Body of pancreas (tissue), 4 donors: ENCODE measurements around the gene OR2D2. TPM values are rescaled to one million over a fixed set of nuclear protein-coding genes. Genes with fewer than 3 reads are reported as not detected.
"Not testable (repeated sequence)": the region's sequence is repeated elsewhere in the genome, so short reads cannot be mapped to it uniquely, and the experiment has no call there.

Experiments used
- ATAC-seq: fragments of 150-250 bp; one replicate; pipeline ENCODE4 v1.9.1; 2016
- DNase-seq, 4 donors: peaks; one replicate each; pipeline ENCODE4 v3.0.0-alpha.2; 2019
- H3K27ac ChIP-seq, 4 donors: fragments of 200-600 bp; sonication (generic); 1 replicate in 3 of 4; 2 replicates in 1 of 4; pipeline versions ENCODE4 v1.5.1 to v1.6.1; 2016 to 2019; ENCODE audit warnings: mild to moderate bottlenecking in 1 of 4, mixed read lengths in 1 of 4, moderate library complexity in 1 of 4
- H3K27me3 ChIP-seq, 2 donors: fragments of 200-600 bp; sonication (generic); one replicate each; pipeline ENCODE4 v1.6.0; 2016; ENCODE audit warnings: mild to moderate bottlenecking in 1 of 2
- H3K36me3 ChIP-seq, 2 donors: fragments of 200-600 bp; sonication (generic); replicated peaks in 1 of 2; 2 replicates each; pipeline ENCODE4 v1.5.1; 2016; ENCODE audit warnings: low read depth in 2 of 2; ENCODE audit not compliant: insufficient read depth in 1 of 2
- H3K4me1 ChIP-seq: fragments of 200-600 bp; sonication (generic); one replicate; pipeline ENCODE4 v1.6.0; 2016
- H3K4me3 ChIP-seq, 2 donors: fragments of 200-600 bp; sonication (generic); 1 replicate in 1 of 2; 2 replicates in 1 of 2; pipeline ENCODE4 v1.5.1; 2016 to 2019
- H3K9me3 ChIP-seq, 3 donors: fragments of 200-600 bp; sonication (generic); 1 replicate in 2 of 3; 2 replicates in 1 of 3; pipeline ENCODE4 v1.5.1; 2016
- POLR2A ChIP-seq, 3 donors: fragments of 450-650 bp; IDR thresholded peaks; one replicate each; pipeline ENCODE4 v1.6.1; 2016; ENCODE audit warnings: antibody characterized with exemption in 3 of 3, mild to moderate bottlenecking in 2 of 3
- WGBS, 2 donors: methylation state at CpG; one replicate each; pipeline ENCODE4 v1.1.5; 2017; 5-methylcytosine and 5-hydroxymethylcytosine counted together
- intact Hi-C: fragments of 100-400 bp; cut with DNase I; formaldehyde crosslinking; loops from one replicate; pipeline ENCODE4 v1.15.1; 2023
- total RNA-seq, 2 donors: library from RNA; depleted of rRNA; stranded (reverse); fragments of >200 nt; gene quantifications; one replicate each; pipeline ENCODE4 v1.1.0, GENCODE V29; 2016
- TF ChIP-seq, protein P1 (sequence below), 7 experiments: fragments of 450-650 bp in 4 of 7; fragments of 200-600 bp in 3 of 7; sonication (generic) in 3 of 7; IDR thresholded peaks; one replicate each; pipeline ENCODE4 v1.5.1; 2016 to 2019; ENCODE audit warnings: antibody characterized with exemption in 7 of 7

OR2D2 gene
- total RNA-seq, 2 donors from 2014 or later = 0.78 TPM; not detected in 1

DNA sequence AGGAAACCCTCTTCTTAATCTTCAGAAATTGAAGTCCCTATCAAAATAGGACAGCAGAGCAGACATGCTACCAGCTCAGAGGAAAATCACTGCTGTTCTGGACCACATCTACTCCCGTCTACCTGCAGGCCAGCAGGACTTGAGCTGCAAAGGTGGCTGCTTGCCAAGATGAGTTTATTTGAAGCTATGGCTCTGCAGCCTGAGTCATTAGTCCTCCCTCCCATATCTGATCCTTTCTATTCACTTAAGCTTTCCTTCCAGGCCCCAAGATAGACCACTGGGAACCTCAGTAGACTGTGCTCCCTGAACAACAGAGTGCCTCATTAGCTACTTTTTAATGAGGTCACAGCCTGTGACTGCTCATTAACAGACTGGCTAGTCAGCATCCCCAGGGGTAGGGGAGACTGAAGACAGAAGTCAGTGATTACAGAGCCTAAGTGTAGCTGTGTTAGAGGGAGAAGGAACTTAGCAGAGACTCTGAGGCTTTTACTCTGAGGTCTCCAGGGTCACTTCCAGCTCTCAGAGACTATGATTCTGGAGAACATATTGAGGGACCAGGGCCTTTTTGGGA is 36.2 kb downstream of the OR2D2 start:
- intact Hi-C loops = no loop called here
- ATAC-seq = no peak

DNA sequence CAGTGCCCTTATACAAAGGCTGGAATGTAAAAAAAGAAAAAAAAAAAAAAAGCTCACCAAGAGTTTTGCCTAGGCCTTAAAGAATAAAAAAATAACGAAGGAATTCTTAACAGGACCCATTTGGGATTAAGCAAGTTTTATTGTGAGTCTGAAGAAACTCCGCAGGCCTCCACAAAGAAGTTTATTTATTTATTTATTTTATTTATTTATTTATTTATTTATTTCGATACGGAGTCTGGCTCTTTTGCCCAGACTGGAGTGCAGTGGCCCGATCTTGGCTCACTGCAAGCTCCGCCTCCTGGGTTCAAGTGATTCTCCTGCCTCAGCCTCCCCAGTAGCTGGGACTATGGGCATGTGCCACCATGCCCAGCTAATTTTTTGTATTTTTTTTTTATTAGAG is 37.5 kb downstream of the OR2D2 start:
- H3K27ac ChIP-seq, ATAC-seq, H3K9me3 ChIP-seq, H3K27me3 ChIP-seq, intact Hi-C loops, H3K36me3 ChIP-seq, H3K4me3 ChIP-seq, H3K4me1 ChIP-seq, DNase-seq: not testable (repeated sequence)
- 93 to 94% methylated on average over 6 of the region's 6 CpGs for WGBS, 2 donors

More for the DNA sequence above, 36.2 kb downstream of the OR2D2 start:
- H3K27ac ChIP-seq = no peak overlapping the region
- 31 to 50% methylated on average over 1 of the region's 1 CpG for WGBS, 2 donors
- peak in 3 of 4 donors; percentile 3 to 31 (median 13) for DNase-seq
- H3K36me3 ChIP-seq = no peaks in the 10 kb centered on the region
- no peaks in the 10 kb centered on the region for H3K4me1 ChIP-seq
- H3K9me3 ChIP-seq = no peaks in the 10 kb centered on the region
- TF ChIP-seq, protein P1, sequence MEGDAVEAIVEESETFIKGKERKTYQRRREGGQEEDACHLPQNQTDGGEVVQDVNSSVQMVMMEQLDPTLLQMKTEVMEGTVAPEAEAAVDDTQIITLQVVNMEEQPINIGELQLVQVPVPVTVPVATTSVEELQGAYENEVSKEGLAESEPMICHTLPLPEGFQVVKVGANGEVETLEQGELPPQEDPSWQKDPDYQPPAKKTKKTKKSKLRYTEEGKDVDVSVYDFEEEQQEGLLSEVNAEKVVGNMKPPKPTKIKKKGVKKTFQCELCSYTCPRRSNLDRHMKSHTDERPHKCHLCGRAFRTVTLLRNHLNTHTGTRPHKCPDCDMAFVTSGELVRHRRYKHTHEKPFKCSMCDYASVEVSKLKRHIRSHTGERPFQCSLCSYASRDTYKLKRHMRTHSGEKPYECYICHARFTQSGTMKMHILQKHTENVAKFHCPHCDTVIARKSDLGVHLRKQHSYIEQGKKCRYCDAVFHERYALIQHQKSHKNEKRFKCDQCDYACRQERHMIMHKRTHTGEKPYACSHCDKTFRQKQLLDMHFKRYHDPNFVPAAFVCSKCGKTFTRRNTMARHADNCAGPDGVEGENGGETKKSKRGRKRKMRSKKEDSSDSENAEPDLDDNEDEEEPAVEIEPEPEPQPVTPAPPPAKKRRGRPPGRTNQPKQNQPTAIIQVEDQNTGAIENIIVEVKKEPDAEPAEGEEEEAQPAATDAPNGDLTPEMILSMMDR (IDR thresholded peaks at IDR 0.05) = no peak
- no peak for TF ChIP-seq POLR2A (IDR thresholded peaks at IDR 0.05)
- no peak overlapping the region for H3K4me3 ChIP-seq
- H3K27me3 ChIP-seq = no peaks in the 10 kb centered on the region

DNA sequence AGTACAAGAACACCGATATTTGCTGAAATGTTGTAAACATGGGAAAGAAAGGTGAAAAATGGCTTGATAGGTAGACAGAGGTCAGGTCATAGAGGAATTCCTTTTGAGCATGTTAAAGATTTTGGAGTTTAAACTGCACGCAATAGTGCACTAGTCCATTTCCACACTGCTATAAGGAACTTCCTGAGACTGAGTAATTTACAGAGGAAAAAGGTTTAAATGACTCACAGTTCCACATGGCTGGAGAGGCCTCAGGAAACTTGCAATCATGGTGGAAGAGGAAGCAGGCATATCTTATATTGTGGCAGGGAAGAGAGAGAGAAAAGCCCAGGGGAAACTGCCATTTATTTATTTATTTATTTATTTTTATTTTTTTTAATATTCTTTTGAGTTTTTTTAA is 41.8 kb downstream of the OR2D2 start:
- Histone ChIP-seq H3K27ac (no peak overlapping the region), H3K27me3 (no peaks in the 10 kb centered on the region), H3K9me3 (no peaks in the 10 kb centered on the region), H3K4me1 (no peaks in the 10 kb centered on the region), H3K4me3 (no peak overlapping the region), H3K36me3 (no peaks in the 10 kb centered on the region)
- no peak for ATAC-seq
- no peak for DNase-seq
- 77 to 91% methylated on average over 2 of the region's 2 CpGs for WGBS, 2 donors
- TF ChIP-seq, protein P1 (IDR thresholded peaks at IDR 0.05) = no peak
- TF ChIP-seq POLR2A (IDR thresholded peaks at IDR 0.05) = no peak
- intact Hi-C loops = no loop called here

DNA sequence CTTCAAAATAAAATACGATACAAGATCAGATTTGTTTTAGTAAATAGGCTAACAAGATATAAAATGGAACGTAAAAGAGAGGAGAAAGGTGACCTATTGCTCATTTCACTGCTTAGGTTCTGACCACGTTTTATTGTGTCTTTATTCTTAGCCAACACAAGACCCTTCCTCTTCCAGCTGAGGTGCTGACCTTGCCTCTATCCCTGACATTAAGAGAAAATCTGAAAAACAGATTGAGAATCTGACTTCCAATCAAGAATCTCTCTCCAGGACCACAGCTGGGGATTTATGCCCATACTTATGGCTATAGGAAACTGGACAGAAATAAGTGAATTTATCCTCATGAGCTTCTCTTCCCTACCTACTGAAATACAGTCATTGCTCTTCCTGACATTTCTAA is 46.9 kb downstream of the OR2D2 start, which contains the start of gene OR10A5:
TSS of gene OR10A5 (plus strand) at position 301 of the 400 bp plus-strand sequence. CDS start at position 301, 0 bp downstream.
- Histone ChIP-seq H3K27me3 (no peaks in the 10 kb centered on the region), H3K4me3 (no peak within 1 kb of the TSS), H3K27ac (no peak within 1 kb of the TSS), H3K36me3 (no peaks in the 10 kb centered on the region), H3K9me3 (no peaks in the 10 kb centered on the region), H3K4me1 (no peaks in the 10 kb centered on the region)
- ATAC-seq = no peak
- WGBS, 2 donors = 49 to 64% methylated on average over 3 of the region's 3 CpGs
- intact Hi-C loops = no loop called here
- no peak for TF ChIP-seq POLR2A (IDR thresholded peaks at IDR 0.05)
- TF ChIP-seq, protein P1 (IDR thresholded peaks at IDR 0.05) = no peak
- DNase-seq = no peak

DNA sequence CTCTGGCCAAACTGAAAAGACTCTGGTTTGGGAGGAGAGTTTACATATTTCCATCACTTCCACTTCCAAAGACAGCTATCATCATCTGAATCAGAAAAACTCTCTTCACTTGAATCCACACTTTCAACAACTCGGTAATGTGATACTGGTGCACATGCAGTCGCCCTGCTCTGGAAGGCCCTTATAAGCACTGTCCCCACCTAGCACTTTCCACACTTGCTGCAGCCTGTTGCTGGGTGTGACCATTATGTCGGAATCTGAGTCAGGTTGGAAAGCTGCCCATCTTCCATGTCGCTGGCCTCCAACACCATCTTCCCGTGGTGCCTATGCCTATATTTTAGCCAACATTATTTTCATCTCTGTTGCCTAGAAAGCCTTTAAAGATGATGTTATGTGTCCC is 47.9 kb downstream of the OR2D2 start:
- H3K9me3 ChIP-seq = no peaks in the 10 kb centered on the region
- intact Hi-C loops = no loop called here
- no peaks in the 10 kb centered on the region for H3K27me3 ChIP-seq
- no peak overlapping the region for H3K27ac ChIP-seq
- H3K4me1 ChIP-seq = no peaks in the 10 kb centered on the region
- H3K4me3 ChIP-seq = no peak overlapping the region
- TF ChIP-seq POLR2A (IDR thresholded peaks at IDR 0.05) = no peak
- TF ChIP-seq, protein P1 (IDR thresholded peaks at IDR 0.05) = no peak
- ATAC-seq = no peak
- 80 to 91% methylated on average over 5 of the region's 5 CpGs for WGBS, 2 donors
- H3K36me3 ChIP-seq = no peaks in the 10 kb centered on the region
- DNase-seq = no peak
